Naive thymus-derived CD4-positive, alpha-beta T cell (primary cell): ENCODE measurements around the gene C4A. TPM values are rescaled to one million over a fixed set of nuclear protein-coding genes. Genes with fewer than 3 reads are reported as not detected.
"Not testable (repeated sequence)": the region's sequence is repeated elsewhere in the genome, so short reads cannot be mapped to it uniquely, and the experiment has no call there.

Experiments used
- ATAC-seq: fragments of 150-1000 bp; cut with Tn5 transposase; 2 replicates; pipeline ENCODE4 v1.10.0; 2021; ENCODE audit warnings: mild to moderate bottlenecking, moderate library complexity
- CTCF ChIA-PET: fragments of 350-600 bp; sonication (Branson Sonifier 250); formaldehyde crosslinking; loops from one replicate; lab custom pipeline; 2021; ENCODE audit warnings: antibody characterized with exemption; lab: Charles Lee
- POLR2A ChIA-PET: fragments of 350-600 bp; sonication (Branson Sonifier 250); formaldehyde crosslinking; loops from one replicate; lab custom pipeline; 2021; ENCODE audit warnings: antibody characterized with exemption, inconsistent platforms; lab: Charles Lee
- DNase-seq, 9 donors: peaks; one replicate each; pipeline versions ENCODE4 v3.0.0 to v3.0.0-alpha.2; 2020 to 2022; ENCODE audit warnings: mixed read lengths in 1 of 9
- H3K27ac ChIP-seq: one replicate; pipeline ENCODE4 v1.7.0; 2013; ENCODE audit warnings: mild to moderate bottlenecking, low read depth, low read length, moderate library complexity
- H3K27me3 ChIP-seq, 2 donors: one replicate each; pipeline ENCODE4 v1.7.0; 2013; ENCODE audit warnings: low read length in 2 of 2, mild to moderate bottlenecking in 2 of 2, moderate library complexity in 2 of 2; ENCODE audit not compliant: control insufficient read depth in 2 of 2, insufficient read depth in 2 of 2
- H3K36me3 ChIP-seq, 3 experiments: 1 replicate in 2 of 3; 2 replicates in 1 of 3; pipeline ENCODE4 v1.7.0; 2013; ENCODE audit warnings: low read length in 3 of 3, mild to moderate bottlenecking in 3 of 3, moderate library complexity in 1 of 3; ENCODE audit not compliant: insufficient read depth in 3 of 3, control insufficient read depth in 2 of 3
- H3K4me1 ChIP-seq, 2 donors: one replicate each; pipeline ENCODE4 v1.7.0; 2013; ENCODE audit warnings: low read length in 2 of 2, mild to moderate bottlenecking in 2 of 2, moderate library complexity in 1 of 2; ENCODE audit not compliant: control insufficient read depth in 2 of 2, insufficient read depth in 2 of 2
- H3K4me3 ChIP-seq: 2 replicates; pipeline ENCODE4 v1.7.0; 2013; ENCODE audit warnings: mild to moderate bottlenecking, low read length
- H3K9me3 ChIP-seq, 3 experiments: 1 replicate in 2 of 3; 2 replicates in 1 of 3; pipeline ENCODE4 v1.7.0; 2013; ENCODE audit warnings: low read length in 3 of 3; ENCODE audit not compliant: control insufficient read depth in 2 of 3
- H3K27ac Mint-ChIP-seq, 9 donors: one replicate each; pipeline ENCODE4 v1.8.0; 2020 to 2022; ENCODE audit warnings: mixed read lengths in 9 of 9, mild to moderate bottlenecking in 8 of 9, moderate library complexity in 5 of 9, inconsistent platforms in 2 of 9
- H3K27me3 Mint-ChIP-seq, 5 donors: one replicate each; pipeline ENCODE4 v1.8.0; 2021 to 2022; ENCODE audit warnings: mixed read lengths in 5 of 5, mild to moderate bottlenecking in 1 of 5
- H3K36me3 Mint-ChIP-seq, 5 donors: one replicate each; pipeline ENCODE4 v1.8.0; 2020 to 2022; ENCODE audit warnings: mixed read lengths in 5 of 5, mild to moderate bottlenecking in 3 of 5, inconsistent platforms in 1 of 5
- H3K4me1 Mint-ChIP-seq, 7 donors: one replicate each; pipeline ENCODE4 v1.8.0; 2020 to 2022; ENCODE audit warnings: mixed read lengths in 7 of 7, mild to moderate bottlenecking in 3 of 7, inconsistent platforms in 1 of 7
- H3K4me3 Mint-ChIP-seq, 10 donors: one replicate each; pipeline ENCODE4 v1.8.0; 2020 to 2022; ENCODE audit warnings: mild to moderate bottlenecking in 10 of 10, mixed read lengths in 10 of 10, moderate library complexity in 6 of 10, inconsistent platforms in 2 of 10
- H3K9me3 Mint-ChIP-seq, 11 donors: one replicate each; pipeline ENCODE4 v1.8.0; 2020 to 2022; ENCODE audit warnings: mixed read lengths in 11 of 11, mild to moderate bottlenecking in 4 of 11, inconsistent platforms in 1 of 11, moderate library complexity in 1 of 11
- intact Hi-C, 2 donors: fragments of 100-400 bp; cut with micrococcal nuclease; formaldehyde crosslinking; loops; one replicate each; pipeline ENCODE4 v1.15.1; 2023
- polyA plus RNA-seq, 2 donors: library from polyadenylated mRNA; unstranded; fragments of 300-500 nt; fragmentation: Illumina TruSeq; gene quantifications; one replicate each; pipeline ENCODE4 v1.2.3, GENCODE V29; 2021
- total RNA-seq, 6 experiments: library from RNA in 5 of 6; stranded (reverse) in 5 of 6; gene quantifications; 1 replicate in 5 of 6; 2 replicates in 1 of 6; pipeline ENCODE4 v1.2.3 and lab custom pipeline; 2021 to 2026

The C4A gene
- total and polyA plus RNA-seq, 7 experiments from 2014 or later, result 3.2 to 9.0 (median 8.0) TPM; not detected in 2

- H3K27ac Mint-ChIP-seq, H3K36me3 ChIP-seq, H3K4me1 ChIP-seq, H3K9me3 Mint-ChIP-seq, H3K27me3 Mint-ChIP-seq, H3K4me3 ChIP-seq, H3K27ac ChIP-seq, H3K4me1 Mint-ChIP-seq, H3K27me3 ChIP-seq, H3K4me3 Mint-ChIP-seq, H3K9me3 ChIP-seq, DNase-seq, intact Hi-C loops, CTCF ChIA-PET, H3K36me3 Mint-ChIP-seq, POLR2A ChIA-PET, ATAC-seq: not testable (repeated sequence)
These were observed 32.7 kb downstream of the C4A start, which contains the start of gene C4B for GRCh38 chr6:32014547-32014946. TSS of gene C4B (plus strand) at chr6:32014795. CDS start at chr6:32014846, 51 bp downstream.

GRCh38 chr6:32022100-32022499 is 40.2 kb downstream of the C4A start:
- H3K4me3 Mint-ChIP-seq, intact Hi-C loops, ATAC-seq: not testable (repeated sequence)

DNA sequence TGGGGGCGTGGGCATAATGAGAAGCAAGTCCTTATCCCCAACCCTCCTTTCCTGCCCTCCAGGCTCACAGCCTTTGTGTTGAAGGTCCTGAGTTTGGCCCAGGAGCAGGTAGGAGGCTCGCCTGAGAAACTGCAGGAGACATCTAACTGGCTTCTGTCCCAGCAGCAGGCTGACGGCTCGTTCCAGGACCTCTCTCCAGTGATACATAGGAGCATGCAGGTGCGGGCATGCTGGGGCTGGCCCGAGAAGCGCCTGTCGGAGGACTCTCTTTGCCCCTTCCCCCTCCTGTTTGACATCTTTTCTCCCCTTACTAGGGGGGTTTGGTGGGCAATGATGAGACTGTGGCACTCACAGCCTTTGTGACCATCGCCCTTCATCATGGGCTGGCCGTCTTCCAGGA is 46.8 kb downstream of the C4A start:
- H3K36me3 Mint-ChIP-seq, H3K27ac ChIP-seq, CTCF ChIA-PET, ATAC-seq, H3K9me3 ChIP-seq, H3K27ac Mint-ChIP-seq, H3K4me1 Mint-ChIP-seq, H3K9me3 Mint-ChIP-seq, POLR2A ChIA-PET, H3K27me3 ChIP-seq, H3K27me3 Mint-ChIP-seq, intact Hi-C loops, DNase-seq, H3K4me3 Mint-ChIP-seq, H3K36me3 ChIP-seq, H3K4me1 ChIP-seq, H3K4me3 ChIP-seq: not testable (repeated sequence)

More at GRCh38 chr6:32022100-32022499, 40.2 kb downstream of the C4A start:
- H3K4me3 ChIP-seq, H3K27me3 Mint-ChIP-seq, H3K4me1 Mint-ChIP-seq, DNase-seq, POLR2A ChIA-PET, H3K36me3 Mint-ChIP-seq, H3K4me1 ChIP-seq, H3K9me3 ChIP-seq, H3K27me3 ChIP-seq, H3K9me3 Mint-ChIP-seq, H3K27ac ChIP-seq, H3K27ac Mint-ChIP-seq, H3K36me3 ChIP-seq, CTCF ChIA-PET: not testable (repeated sequence)

DNA sequence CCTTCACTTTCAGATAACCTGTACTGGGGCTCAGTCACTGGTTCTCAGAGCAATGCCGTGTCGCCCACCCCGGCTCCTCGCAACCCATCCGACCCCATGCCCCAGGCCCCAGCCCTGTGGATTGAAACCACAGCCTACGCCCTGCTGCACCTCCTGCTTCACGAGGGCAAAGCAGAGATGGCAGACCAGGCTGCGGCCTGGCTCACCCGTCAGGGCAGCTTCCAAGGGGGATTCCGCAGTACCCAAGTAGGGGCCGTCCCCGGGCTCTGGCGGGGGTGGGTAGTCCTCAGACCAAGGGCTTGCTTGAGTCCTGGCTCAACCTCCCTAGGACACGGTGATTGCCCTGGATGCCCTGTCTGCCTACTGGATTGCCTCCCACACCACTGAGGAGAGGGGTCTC is 47.7 kb downstream of the C4A start:
- H3K4me1 Mint-ChIP-seq, H3K27ac ChIP-seq, H3K27ac Mint-ChIP-seq, H3K36me3 Mint-ChIP-seq, H3K36me3 ChIP-seq, H3K4me3 ChIP-seq, H3K4me3 Mint-ChIP-seq, H3K27me3 ChIP-seq, CTCF ChIA-PET, H3K27me3 Mint-ChIP-seq, DNase-seq, intact Hi-C loops, H3K9me3 Mint-ChIP-seq, POLR2A ChIA-PET, H3K9me3 ChIP-seq, H3K4me1 ChIP-seq, ATAC-seq: not testable (repeated sequence)

GRCh38 chr6:32035283-32036013 is 53.6 kb downstream of the C4A start:
- H3K36me3 Mint-ChIP-seq, H3K27me3 ChIP-seq, CTCF ChIA-PET, H3K36me3 ChIP-seq, POLR2A ChIA-PET, H3K27ac Mint-ChIP-seq, H3K9me3 Mint-ChIP-seq, H3K27ac ChIP-seq, H3K4me3 Mint-ChIP-seq, H3K4me3 ChIP-seq, H3K9me3 ChIP-seq, DNase-seq, intact Hi-C loops, H3K27me3 Mint-ChIP-seq, H3K4me1 ChIP-seq: not testable (repeated sequence)
- peak; percentile 33 for ATAC-seq
- H3K4me1 Mint-ChIP-seq, result peaks cover 4 to 11% (median 9%) of the 10 kb centered on the region in 7 donors

DNA sequence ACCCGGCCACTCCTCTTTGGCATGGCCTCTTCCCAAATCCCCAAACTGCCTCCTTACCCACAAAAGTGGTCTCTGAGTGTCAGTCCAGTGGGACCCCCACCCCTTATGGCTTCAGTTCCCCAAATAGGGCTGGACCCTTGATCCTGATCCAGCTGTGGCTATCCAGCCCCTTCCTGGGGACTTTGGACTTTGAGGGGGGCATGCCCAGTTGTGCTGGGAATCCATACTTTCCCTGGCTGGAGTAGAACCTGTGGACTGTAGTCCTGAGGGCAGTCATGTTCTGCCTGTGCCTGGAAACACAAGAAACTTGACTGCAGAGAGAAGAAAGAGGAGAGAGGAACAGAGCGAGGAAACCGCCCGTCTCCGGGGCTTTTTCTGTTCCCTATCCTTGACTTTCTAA is 55.3 kb downstream of the C4A start:
- H3K36me3 Mint-ChIP-seq, H3K27me3 ChIP-seq, ATAC-seq, H3K27ac ChIP-seq, H3K4me1 ChIP-seq, H3K9me3 Mint-ChIP-seq, DNase-seq, intact Hi-C loops, H3K27me3 Mint-ChIP-seq, CTCF ChIA-PET, H3K9me3 ChIP-seq, POLR2A ChIA-PET, H3K4me3 ChIP-seq, H3K36me3 ChIP-seq: not testable (repeated sequence)
- H3K4me1 Mint-ChIP-seq, result peaks cover 4 to 11% (median 9%) of the 10 kb centered on the region in 7 donors
- peak overlapping the region in 4 of 9 donors; percentile 72 to 83 (median 78) for H3K27ac Mint-ChIP-seq
- H3K4me3 Mint-ChIP-seq, result peak overlapping the region in 3 of 10 donors; percentile 33 to 57 (median 49)
